ENCODE results near the gene EXOG.

DNA sequence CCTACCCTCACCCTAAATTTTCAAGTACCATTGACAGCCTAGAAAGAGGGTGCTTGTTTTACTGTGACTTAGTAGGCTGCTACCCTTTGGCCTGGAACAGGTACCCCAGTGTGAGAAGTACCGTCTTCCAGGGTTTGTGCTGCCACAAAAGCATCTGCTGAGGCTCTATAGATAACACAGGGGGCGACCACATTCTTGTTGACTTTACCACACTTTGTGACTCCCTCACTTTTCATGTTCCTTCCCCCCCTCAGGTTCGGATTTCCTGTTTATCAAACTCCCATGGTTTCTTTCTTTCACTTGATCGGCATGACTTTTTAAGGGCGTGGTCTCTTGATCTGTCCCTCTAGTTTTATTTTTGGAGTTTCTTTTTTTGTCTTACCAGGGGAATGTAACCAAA lies 23.5 kb downstream of the EXOG start:
- TF ChIP-seq, protein P1, sequence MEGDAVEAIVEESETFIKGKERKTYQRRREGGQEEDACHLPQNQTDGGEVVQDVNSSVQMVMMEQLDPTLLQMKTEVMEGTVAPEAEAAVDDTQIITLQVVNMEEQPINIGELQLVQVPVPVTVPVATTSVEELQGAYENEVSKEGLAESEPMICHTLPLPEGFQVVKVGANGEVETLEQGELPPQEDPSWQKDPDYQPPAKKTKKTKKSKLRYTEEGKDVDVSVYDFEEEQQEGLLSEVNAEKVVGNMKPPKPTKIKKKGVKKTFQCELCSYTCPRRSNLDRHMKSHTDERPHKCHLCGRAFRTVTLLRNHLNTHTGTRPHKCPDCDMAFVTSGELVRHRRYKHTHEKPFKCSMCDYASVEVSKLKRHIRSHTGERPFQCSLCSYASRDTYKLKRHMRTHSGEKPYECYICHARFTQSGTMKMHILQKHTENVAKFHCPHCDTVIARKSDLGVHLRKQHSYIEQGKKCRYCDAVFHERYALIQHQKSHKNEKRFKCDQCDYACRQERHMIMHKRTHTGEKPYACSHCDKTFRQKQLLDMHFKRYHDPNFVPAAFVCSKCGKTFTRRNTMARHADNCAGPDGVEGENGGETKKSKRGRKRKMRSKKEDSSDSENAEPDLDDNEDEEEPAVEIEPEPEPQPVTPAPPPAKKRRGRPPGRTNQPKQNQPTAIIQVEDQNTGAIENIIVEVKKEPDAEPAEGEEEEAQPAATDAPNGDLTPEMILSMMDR (IDR thresholded peaks at IDR 0.05): no peak
- no peak for TF ChIP-seq POLR2A (IDR thresholded peaks at IDR 0.05)
